Measurements from ENCODE around the gene IFT43.
A peak's percentile ranks its signal among the peaks of the same experiment; 100 is the strongest.

The IFT43 gene

GRCh38 chr14:76126076-76126475, 140.5 kb downstream of the IFT43 start:
- H3K4me3 ChIP-seq (ENCODE audit: low read length) = no peak overlapping the region
- no peak for DNase-seq (ENCODE audit: low read depth, low spot score)

- no peak for DNase-seq (ENCODE audit: low read depth, low spot score)
- H3K4me3 ChIP-seq (ENCODE audit: low read length) = no peak overlapping the region
Observed at GRCh38 chr14:76129851-76130576, 144.5 kb downstream of the IFT43 start.

- H3K4me3 ChIP-seq (ENCODE audit: low read length) = no peak overlapping the region
- no peak for DNase-seq (ENCODE audit: low read depth, low spot score)
Observed at GRCh38 chr14:76131071-76131965, 145.8 kb downstream of the IFT43 start.

- peak; percentile 53 for DNase-seq (ENCODE audit: low read depth, low spot score)
- no peak overlapping the region for H3K4me3 ChIP-seq (ENCODE audit: low read length)
Observed at GRCh38 chr14:76133103-76133502, 147.5 kb downstream of the IFT43 start.

Measured in Jurkat, Clone E6-1 (cell line).